Measurements from ENCODE around the gene HOXB6.

The HOXB6 gene

GRCh38 chr17:48620461-48621139 lies 15.8 kb upstream of the HOXB6 start:
- no peak for DNase-seq (ENCODE audit: low read depth)
- no peak overlapping the region for H3K4me3 ChIP-seq (ENCODE audit: low read depth, low read length)
- TF ChIP-seq CTCF (IDR thresholded peaks at IDR 0.05; ENCODE audit: low read depth, low read length, missing control alignments), result no peak

GRCh38 chr17:48619826-48620449 lies 15.2 kb upstream of the HOXB6 start:
- no peak overlapping the region for H3K4me3 ChIP-seq (ENCODE audit: low read depth, low read length)
- DNase-seq (ENCODE audit: low read depth), result no peak
- TF ChIP-seq CTCF (IDR thresholded peaks at IDR 0.05; ENCODE audit: low read depth, low read length, missing control alignments), result no peak

GRCh38 chr17:48618256-48618896 lies 13.6 kb upstream of the HOXB6 start:
- no peak overlapping the region for H3K4me3 ChIP-seq (ENCODE audit: low read depth, low read length)
- DNase-seq (ENCODE audit: low read depth), result no peak
- peak; percentile 83 for TF ChIP-seq CTCF (IDR thresholded peaks at IDR 0.05; ENCODE audit: low read depth, low read length, missing control alignments)

- no peak for DNase-seq (ENCODE audit: low read depth)
- H3K4me3 ChIP-seq (ENCODE audit: low read depth, low read length), result no peak overlapping the region
- TF ChIP-seq CTCF (IDR thresholded peaks at IDR 0.05; ENCODE audit: low read depth, low read length, missing control alignments), result no peak
Measured at GRCh38 chr17:48617471-48618255, 12.9 kb upstream of the HOXB6 start.

GRCh38 chr17:48616717-48617470 lies 12.1 kb upstream of the HOXB6 start:
- no peak overlapping the region for H3K4me3 ChIP-seq (ENCODE audit: low read depth, low read length)
- TF ChIP-seq CTCF (IDR thresholded peaks at IDR 0.05; ENCODE audit: low read depth, low read length, missing control alignments), result no peak
- no peak for DNase-seq (ENCODE audit: low read depth)

- DNase-seq (ENCODE audit: low read depth), result no peak
- no peak for TF ChIP-seq CTCF (IDR thresholded peaks at IDR 0.05; ENCODE audit: low read depth, low read length, missing control alignments)
- no peak overlapping the region for H3K4me3 ChIP-seq (ENCODE audit: low read depth, low read length)
Measured at GRCh38 chr17:48615963-48616716, 11.4 kb upstream of the HOXB6 start.
